DOHH2 (cell line): Measurements from ENCODE around the gene KIF13A.

ENCODE experiments used
- H3F3A ChIP-seq: fragments of 200-600 bp; sonication (generic), shearing (Covaris generic); 2 replicates; pipeline ENCODE4 v1.6.0; 2016; ENCODE audit warnings: antibody characterized with exemption, mild to moderate bottlenecking; ENCODE audit not compliant: control insufficient read depth, insufficient read depth
- H3K27ac ChIP-seq: fragments of 200-600 bp; sonication (generic); 2 replicates; pipeline ENCODE4 v1.5.1; 2014; ENCODE audit warnings: low read depth, mild to moderate bottlenecking, low read length, moderate library complexity
- H3K27me3 ChIP-seq: fragments of 200-600 bp; sonication (generic); 2 replicates; pipeline ENCODE4 v1.6.1; 2014; ENCODE audit warnings: mild to moderate bottlenecking, low read length, mixed read lengths; ENCODE audit not compliant: control insufficient read depth
- H3K36me3 ChIP-seq: fragments of 200-600 bp; sonication (generic); 2 replicates; pipeline ENCODE4 v1.6.1; 2014; ENCODE audit warnings: mild to moderate bottlenecking, low read length, moderate library complexity, mixed read lengths; ENCODE audit not compliant: control insufficient read depth
- H3K4me1 ChIP-seq: fragments of 200-600 bp; sonication (generic); 2 replicates; pipeline ENCODE4 v1.6.1; 2014; ENCODE audit warnings: mild to moderate bottlenecking, low read length, mixed read lengths; ENCODE audit not compliant: control insufficient read depth
- H3K4me2 ChIP-seq: fragments of 200-600 bp; sonication (generic); 2 replicates; pipeline ENCODE4 v1.6.0; 2014; ENCODE audit warnings: mild to moderate bottlenecking, low read length, moderate library complexity
- H3K4me3 ChIP-seq: fragments of 200-600 bp; sonication (generic); 2 replicates; pipeline ENCODE4 v1.5.1; 2014; ENCODE audit warnings: mild to moderate bottlenecking, low read length, mixed read lengths
- H3K79me2 ChIP-seq: fragments of 200-600 bp; sonication (generic); 2 replicates; pipeline ENCODE4 v1.6.1; 2014; ENCODE audit warnings: mild to moderate bottlenecking, low read length, mixed read lengths; ENCODE audit not compliant: control insufficient read depth
- H3K9me2 ChIP-seq: fragments of 200-600 bp; sonication (generic); replicated peaks from 2 replicates; pipeline ENCODE4 v1.6.1; 2014; ENCODE audit warnings: mild to moderate bottlenecking, low read length, mixed read lengths; ENCODE audit not compliant: control insufficient read depth
- H3K9me3 ChIP-seq: fragments of 200-600 bp; sonication (generic); 2 replicates; pipeline ENCODE4 v1.6.1; 2014; ENCODE audit warnings: antibody characterized with exemption, low read length, mixed read lengths; ENCODE audit not compliant: control insufficient read depth, insufficient read depth
- H4K20me1 ChIP-seq: fragments of 200-600 bp; sonication (generic); 2 replicates; pipeline ENCODE4 v1.6.0; 2014; ENCODE audit warnings: low read depth, mild to moderate bottlenecking, antibody characterized with exemption, low read length, moderate library complexity; ENCODE audit not compliant: control insufficient read depth, insufficient read depth
- CTCF ChIP-seq: fragments of 200-600 bp; sonication (generic); IDR thresholded peaks from one replicate; pipeline ENCODE4 v1.5.1; 2014; ENCODE audit warnings: antibody characterized with exemption, mild to moderate bottlenecking, low read depth, low read length; ENCODE audit not compliant: poor library complexity, severe bottlenecking
- EZH2phosphoT487 ChIP-seq: fragments of 200-600 bp; sonication (generic); IDR thresholded peaks from 2 replicates; pipeline ENCODE4 v1.6.1; 2017; ENCODE audit warnings: borderline replicate concordance, mild to moderate bottlenecking, antibody characterized with exemption, low read length, moderate library complexity, mixed read lengths

The KIF13A gene

GRCh38 chr6:17927705-17928104 is 59.7 kb downstream of the KIF13A start:
- Histone ChIP-seq H3K4me2 (no peak overlapping the region), H4K20me1 (no peaks in the 10 kb centered on the region), H3K27ac (no peak overlapping the region), H3K9me3 (no peaks in the 10 kb centered on the region), H3K4me1 (no peaks in the 10 kb centered on the region), H3K36me3 (no peaks in the 10 kb centered on the region), H3K27me3 (peaks cover 4% of the 10 kb centered on the region), H3K9me2 (no peaks in the 10 kb centered on the region), H3F3A (no peaks in the 10 kb centered on the region), H3K79me2 (no peaks in the 10 kb centered on the region), H3K4me3 (no peak overlapping the region)
- no peak for TF ChIP-seq EZH2phosphoT487
- no peak for TF ChIP-seq CTCF

GRCh38 chr6:17923401-17923863 is 64.0 kb downstream of the KIF13A start:
- H3K4me2 ChIP-seq: no peak overlapping the region
- H4K20me1 ChIP-seq: no peaks in the 10 kb centered on the region
- no peaks in the 10 kb centered on the region for H3K9me2 ChIP-seq
- H3K4me3 ChIP-seq: no peak overlapping the region
- no peak for TF ChIP-seq EZH2phosphoT487
- TF ChIP-seq CTCF: no peak
- H3K36me3 ChIP-seq: no peaks in the 10 kb centered on the region
- no peaks in the 10 kb centered on the region for H3K9me3 ChIP-seq
- no peaks in the 10 kb centered on the region for H3F3A ChIP-seq
- H3K79me2 ChIP-seq: no peaks in the 10 kb centered on the region
- H3K27ac ChIP-seq: no peak overlapping the region
- H3K4me1 ChIP-seq: no peaks in the 10 kb centered on the region
- H3K27me3 ChIP-seq: no peaks in the 10 kb centered on the region

GRCh38 chr6:17921454-17921853 is 66.0 kb downstream of the KIF13A start:
- Histone ChIP-seq H3K79me2 (no peaks in the 10 kb centered on the region), H3K9me3 (no peaks in the 10 kb centered on the region)
- TF ChIP-seq EZH2phosphoT487: no peak
- TF ChIP-seq CTCF: no peak

More at GRCh38 chr6:17921454-17921853, 66.0 kb downstream of the KIF13A start:
- no peak overlapping the region for H3K4me2 ChIP-seq
- no peaks in the 10 kb centered on the region for H4K20me1 ChIP-seq
- H3K4me1 ChIP-seq: no peaks in the 10 kb centered on the region
- no peak overlapping the region for H3K4me3 ChIP-seq
- H3K36me3 ChIP-seq: no peaks in the 10 kb centered on the region
- no peaks in the 10 kb centered on the region for H3K27me3 ChIP-seq
- H3K9me2 ChIP-seq: no peaks in the 10 kb centered on the region
- H3K27ac ChIP-seq: no peak overlapping the region
- no peaks in the 10 kb centered on the region for H3F3A ChIP-seq
